NCI-H2171 treated with DMSO at 0.1 percent for 48 hours (cell line): ENCODE data around the gene RHOBTB1.

Experiments used
- DNase-seq: peaks from one replicate; lab custom pipeline; 2025; lab: John Stamatoyannopoulos, UW

RHOBTB1 gene

GRCh38 chr10:60965696-60966095 is 21.7 kb upstream of the RHOBTB1 start:
- DNase-seq = no peak

DNA sequence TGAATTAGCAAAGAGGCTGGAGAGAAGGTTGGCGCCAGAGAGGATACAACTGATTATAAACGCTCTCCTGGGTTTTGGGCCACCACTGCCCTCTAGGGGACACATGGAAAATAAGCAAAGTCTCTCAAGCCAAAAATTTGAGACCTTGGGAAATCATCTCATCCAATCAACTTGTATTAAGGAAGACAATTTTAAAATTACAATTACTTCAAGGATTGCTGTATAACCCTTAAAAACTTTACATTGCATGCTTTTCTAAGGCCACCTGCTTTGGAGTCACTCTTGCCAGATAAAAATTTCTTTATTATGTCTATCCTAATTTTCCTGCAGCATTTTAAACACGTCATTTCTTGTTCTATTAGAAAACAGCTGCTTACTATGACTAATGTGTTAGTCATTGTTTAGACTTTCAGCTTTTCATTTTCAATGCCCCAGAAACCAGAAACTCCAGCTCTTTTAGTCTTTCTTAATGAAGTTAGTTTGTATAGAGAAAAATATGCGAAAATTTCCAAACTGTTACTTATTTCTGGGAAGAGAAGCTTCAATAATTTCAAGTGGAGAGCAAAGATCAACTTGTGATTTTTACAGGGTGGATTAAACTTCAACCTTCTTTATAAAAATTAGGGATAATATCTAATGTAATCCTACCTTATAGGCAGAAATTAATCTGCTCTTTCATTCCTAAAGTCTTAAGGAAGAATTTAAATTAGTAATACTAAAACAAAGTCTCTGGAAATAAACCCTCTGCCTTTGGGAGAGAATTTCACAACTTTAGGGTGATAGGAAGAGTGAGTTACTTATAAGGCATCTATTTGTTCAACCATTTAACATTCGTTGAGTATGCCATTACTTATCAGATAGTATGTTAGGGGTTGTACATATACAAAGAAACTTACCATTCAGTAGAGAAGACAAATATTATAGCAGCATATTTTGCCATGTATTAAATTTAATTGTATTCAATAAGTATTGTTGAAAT is 20.6 kb upstream of the RHOBTB1 start:
- peak; percentile 63 for DNase-seq

- DNase-seq = no peak
Observed at GRCh38 chr10:60963441-60964256, 19.7 kb upstream of the RHOBTB1 start.

GRCh38 chr10:60962946-60963345 is 19.0 kb upstream of the RHOBTB1 start:
- DNase-seq = no peak

- DNase-seq = no peak
Observed at GRCh38 chr10:60960913-60961312, 16.9 kb upstream of the RHOBTB1 start.

DNA sequence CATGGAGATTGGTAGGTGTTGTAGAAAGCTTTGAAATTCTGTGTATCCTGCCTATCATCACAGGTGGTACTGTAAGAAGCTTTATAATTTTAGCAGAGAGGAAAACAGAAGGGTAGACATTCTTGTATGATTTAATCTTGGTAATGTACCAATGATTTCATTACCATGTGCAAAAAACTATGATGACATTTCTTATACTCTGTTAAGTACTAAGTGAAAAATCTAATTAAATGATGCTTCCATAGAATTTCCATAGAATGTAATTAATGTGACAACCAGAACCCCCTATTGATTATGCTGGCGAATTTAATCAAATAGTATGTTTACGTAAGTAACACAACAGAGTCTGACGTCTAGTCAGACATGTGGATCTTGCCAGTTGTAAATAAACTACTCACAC is 16.0 kb upstream of the RHOBTB1 start:
- no peak for DNase-seq

GRCh38 chr10:60958892-60959601 is 15.1 kb upstream of the RHOBTB1 start:
- no peak for DNase-seq

DNA sequence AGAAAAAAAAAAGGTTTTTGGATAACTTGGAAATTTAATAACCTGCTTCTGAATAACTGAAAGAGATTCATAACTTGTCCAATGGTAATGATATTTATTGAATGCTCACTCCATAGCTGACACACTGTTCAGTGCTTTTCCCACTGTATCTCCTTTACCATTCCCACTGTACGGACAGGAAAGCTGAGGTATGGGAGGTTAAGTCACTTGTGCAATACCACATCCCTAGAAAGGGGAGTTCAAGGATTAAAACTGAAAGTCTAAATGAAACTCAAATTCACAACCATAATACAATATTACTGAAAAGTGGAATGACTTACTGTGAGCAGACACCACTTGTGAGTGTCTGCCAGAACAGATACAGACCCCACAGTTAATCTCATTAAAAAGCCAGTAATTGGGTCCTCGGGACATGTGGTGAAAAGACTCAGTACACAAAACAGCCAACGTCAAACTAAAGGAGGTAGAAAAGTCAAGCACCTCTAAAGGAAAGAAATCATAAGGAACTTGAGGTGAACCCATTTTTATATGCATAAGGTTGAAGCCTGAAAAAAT is 13.8 kb upstream of the RHOBTB1 start:
- DNase-seq = no peak

DNA sequence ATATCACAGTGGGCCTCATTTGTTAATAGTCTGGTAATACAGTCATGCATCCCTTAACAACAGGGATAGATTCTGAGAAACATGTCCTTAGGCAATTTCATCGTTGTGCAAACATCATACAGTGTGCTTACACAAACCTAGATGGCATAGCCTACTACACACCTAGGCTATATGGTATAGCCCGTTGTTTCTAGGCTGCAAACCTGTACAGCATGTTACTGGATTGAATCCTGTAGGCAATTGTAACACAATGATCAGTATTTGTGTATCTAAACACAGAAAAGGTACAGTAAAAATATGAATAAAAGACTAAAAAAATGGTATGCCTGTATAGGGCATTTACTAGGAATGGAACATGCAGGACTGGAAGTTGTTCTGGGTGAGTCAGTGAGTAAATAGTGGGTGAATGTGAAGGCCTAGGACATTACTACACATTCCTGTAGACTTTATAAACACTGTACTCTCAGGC is 12.0 kb upstream of the RHOBTB1 start:
- no peak for DNase-seq

DNA sequence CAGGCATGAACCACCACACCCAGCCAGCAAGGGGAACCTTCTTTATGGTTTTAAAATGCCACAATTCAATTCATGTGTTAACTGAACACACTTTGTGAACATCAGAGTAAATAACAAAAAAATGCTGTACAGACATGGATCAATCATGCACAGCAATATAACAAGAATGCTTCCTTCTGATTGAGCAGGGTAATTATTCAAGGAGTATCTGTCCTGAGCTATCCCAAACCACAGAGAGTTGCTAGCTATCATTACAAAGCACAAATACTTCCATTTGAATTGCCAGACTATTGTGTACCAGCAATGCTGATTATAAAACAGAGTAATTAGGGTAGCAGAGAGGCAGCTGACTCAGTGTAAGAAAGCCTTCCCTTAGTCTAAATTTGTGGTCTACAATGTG is 11.3 kb upstream of the RHOBTB1 start:
- DNase-seq = no peak

DNA sequence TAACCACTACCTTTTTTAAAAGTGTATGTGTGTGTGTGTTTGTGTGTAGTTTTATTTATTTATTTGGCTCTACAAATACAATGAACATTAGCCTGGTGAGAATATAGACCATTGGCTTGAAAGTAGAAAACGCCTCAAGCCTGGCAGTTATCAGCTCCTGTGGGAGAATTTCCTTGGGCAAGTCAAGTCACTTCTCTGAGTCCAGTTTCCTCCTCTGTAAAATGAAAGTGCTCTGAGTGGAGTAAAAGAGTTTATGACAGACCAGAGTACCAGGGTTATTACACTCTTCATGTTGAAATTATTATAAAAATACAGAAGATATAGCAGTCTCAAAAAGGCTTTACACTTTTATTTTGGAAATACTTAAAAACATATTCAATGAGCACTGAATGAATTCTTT is 10.1 kb upstream of the RHOBTB1 start:
- no peak for DNase-seq

- DNase-seq = no peak
Observed at GRCh38 chr10:60953420-60953819, 9.4 kb upstream of the RHOBTB1 start.

DNA sequence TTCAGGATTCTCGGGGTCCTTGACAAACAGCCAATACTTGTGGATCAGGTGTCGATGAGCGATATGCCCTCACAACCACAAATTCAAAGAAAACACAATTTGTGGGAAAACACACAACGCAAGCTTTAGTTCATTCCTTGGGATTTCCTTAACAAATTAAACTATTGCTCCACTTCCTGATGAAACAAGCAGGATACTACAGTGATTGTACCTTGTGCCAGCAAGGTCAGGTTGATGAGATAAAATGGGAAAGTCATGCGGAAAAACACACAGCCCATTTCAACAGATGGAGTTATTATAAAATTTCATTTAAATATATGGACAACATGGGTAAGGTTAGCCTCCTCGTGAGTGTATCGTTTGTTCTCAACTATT is 8.8 kb upstream of the RHOBTB1 start:
- no peak for DNase-seq

GRCh38 chr10:60952067-60952845 is 8.3 kb upstream of the RHOBTB1 start:
- no peak for DNase-seq

GRCh38 chr10:60951272-60951724 is 7.3 kb upstream of the RHOBTB1 start:
- no peak for DNase-seq

DNA sequence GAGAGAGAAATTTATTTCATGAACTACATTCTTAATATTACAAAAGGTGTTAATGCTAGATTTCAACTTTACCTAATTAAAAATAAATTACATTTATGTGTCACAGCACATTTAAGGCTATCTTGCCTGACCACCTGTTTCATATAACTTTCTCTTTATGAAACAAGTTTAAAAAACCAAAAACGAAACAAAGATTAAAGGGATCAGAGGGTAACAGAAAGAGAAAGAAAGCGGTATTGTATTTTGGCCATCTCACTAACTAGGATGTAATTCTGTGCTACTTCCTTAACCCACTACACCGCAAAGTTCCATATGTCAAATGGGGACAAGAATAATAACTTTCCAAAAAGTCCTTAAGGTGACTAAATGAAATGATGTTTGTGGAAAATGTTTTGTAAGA is 6.3 kb upstream of the RHOBTB1 start:
- DNase-seq = no peak

GRCh38 chr10:60948851-60949250 is 4.9 kb upstream of the RHOBTB1 start:
- DNase-seq = no peak

GRCh38 chr10:60944910-60945297 is 919 bp upstream of the RHOBTB1 start:
- DNase-seq = no peak

DNA sequence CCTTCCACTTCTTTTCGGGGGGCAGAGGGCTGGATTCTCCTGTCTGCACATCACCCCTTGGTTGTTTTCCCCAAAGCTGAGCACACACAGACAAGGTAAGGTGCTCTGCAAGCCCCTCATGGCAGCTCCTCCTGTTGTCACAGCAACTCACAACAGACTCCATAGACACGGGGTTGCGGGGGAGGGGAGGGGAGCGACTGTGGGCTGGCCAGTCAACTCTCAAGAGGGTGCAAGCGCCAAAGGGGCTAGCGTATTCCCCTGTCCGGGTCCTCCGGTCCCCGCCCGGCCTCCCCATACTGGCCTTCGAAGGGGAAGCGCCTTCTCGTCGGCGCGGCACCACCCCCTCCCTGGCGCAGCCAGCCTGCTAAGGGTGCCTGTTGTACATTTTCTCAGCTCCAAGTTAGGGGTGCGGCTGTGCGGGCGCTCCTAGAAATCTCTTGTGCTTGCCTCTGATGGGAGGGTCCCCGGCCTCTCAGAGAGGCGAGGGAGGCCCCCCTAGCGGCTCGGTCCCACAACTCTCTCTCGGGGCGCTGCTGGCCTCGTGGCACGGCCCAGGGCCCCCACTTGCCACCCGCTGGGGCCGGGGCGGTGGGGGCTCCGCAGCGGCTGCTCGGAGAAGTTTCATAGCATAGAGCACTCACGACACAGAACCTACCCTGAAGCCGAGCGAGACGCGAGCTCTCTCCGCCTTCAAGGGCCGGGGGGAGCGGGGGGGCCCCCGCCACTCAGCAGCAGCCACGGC is 498 bp downstream of the RHOBTB1 start:
- DNase-seq = peak; percentile 66

DNA sequence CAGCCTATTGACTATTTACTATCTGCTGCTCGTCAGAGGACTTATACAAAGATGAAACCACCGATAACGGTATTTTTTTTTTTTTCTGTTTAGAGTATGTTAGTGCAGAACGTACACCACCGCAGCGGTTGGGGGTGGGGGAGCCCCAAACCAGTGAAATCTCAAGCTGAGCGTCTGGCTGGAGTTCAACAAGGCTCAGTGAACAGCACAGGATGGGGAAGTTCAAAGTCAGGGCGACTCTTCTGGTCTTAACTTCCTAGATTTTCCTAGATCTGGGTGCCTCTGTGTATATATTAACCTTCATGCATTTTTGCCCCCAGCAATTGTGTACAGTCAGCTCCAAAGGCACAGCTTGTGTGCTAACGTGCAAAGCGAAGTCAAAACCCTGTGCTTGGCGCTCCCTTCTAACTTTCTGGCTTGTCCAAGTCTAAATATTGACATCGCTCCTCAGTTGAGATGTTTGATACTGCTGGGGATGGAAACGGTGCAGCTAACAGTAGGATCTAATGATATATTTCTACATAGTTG is 1.1 kb downstream of the RHOBTB1 start:
- peak; percentile 16 for DNase-seq
